ENCODE measurements around the gene TOX2.
A peak's percentile ranks its signal among the peaks of the same experiment; 100 is the strongest.

TOX2 gene

GRCh38 chr20:44068316-44069201 lies 153.9 kb downstream of the TOX2 start:
- no peak for DNase-seq

GRCh38 chr20:44069203-44070011 lies 154.8 kb downstream of the TOX2 start:
- no peak for DNase-seq

- no peak for DNase-seq
Measured at GRCh38 chr20:44070139-44070900, 155.7 kb downstream of the TOX2 start.

GRCh38 chr20:44071057-44071456 lies 156.4 kb downstream of the TOX2 start:
- no peak for DNase-seq

GRCh38 chr20:44071526-44072111 lies 157.0 kb downstream of the TOX2 start:
- no peak for DNase-seq

GRCh38 chr20:44072384-44072783 lies 157.7 kb downstream of the TOX2 start:
- no peak for DNase-seq

- no peak for DNase-seq
Measured at GRCh38 chr20:44073011-44073674, 158.5 kb downstream of the TOX2 start.

- no peak for DNase-seq
Measured at GRCh38 chr20:44073675-44074071, 159.0 kb downstream of the TOX2 start.

- no peak for DNase-seq
Measured at GRCh38 chr20:44074252-44075151, 159.8 kb downstream of the TOX2 start.

- no peak for DNase-seq
Measured at GRCh38 chr20:44075191-44075949, 160.7 kb downstream of the TOX2 start.

GRCh38 chr20:44075950-44076232 lies 161.2 kb downstream of the TOX2 start:
- DNase-seq, result no peak

- no peak for DNase-seq
Measured at GRCh38 chr20:44079291-44079690, 164.6 kb downstream of the TOX2 start.

GRCh38 chr20:44080064-44080463 lies 165.4 kb downstream of the TOX2 start:
- no peak for DNase-seq

GRCh38 chr20:44080646-44081267 lies 166.1 kb downstream of the TOX2 start:
- peak in 1 of 2 experiments; percentile 39 for DNase-seq

- no peak for DNase-seq
Measured at GRCh38 chr20:44081476-44081875, 166.8 kb downstream of the TOX2 start.

- no peak for DNase-seq
Measured at GRCh38 chr20:44081888-44082287, 167.2 kb downstream of the TOX2 start.

- DNase-seq, result no peak
Measured at GRCh38 chr20:44083220-44083933, 168.7 kb downstream of the TOX2 start.

GRCh38 chr20:44084439-44084838 lies 169.8 kb downstream of the TOX2 start:
- no peak for DNase-seq

- DNase-seq, result no peak
Measured at GRCh38 chr20:44084891-44085290, 170.2 kb downstream of the TOX2 start.

Measured in cerebellar nuclear complex (tissue), 1 donor.